Suprapubic skin (tissue), 4 donors: ENCODE data around the gene ZNF407. TPM values are rescaled to one million over a fixed set of nuclear protein-coding genes. Genes with fewer than 3 reads are reported as not detected.
"Not testable (repeated sequence)": the region's sequence is repeated elsewhere in the genome, so short reads cannot be mapped to it uniquely, and the experiment has no call there.

Experiments used
- DNase-seq, 2 donors: peaks; one replicate each; pipeline ENCODE4 v3.0.0-alpha.2; 2019; ENCODE audit warnings: low spot score in 2 of 2
- H3K27ac ChIP-seq: fragments of 200-600 bp; sonication (generic); one replicate; pipeline ENCODE4 v1.5.1; 2019
- H3K27me3 ChIP-seq: fragments of 200-600 bp; sonication (generic); one replicate; pipeline ENCODE4 v1.5.1; 2019
- H3K36me3 ChIP-seq: fragments of 200-600 bp; sonication (generic); one replicate; pipeline ENCODE4 v1.5.1; 2019
- H3K4me1 ChIP-seq: fragments of 200-600 bp; sonication (generic); one replicate; pipeline ENCODE4 v1.5.1; 2019
- H3K4me3 ChIP-seq: fragments of 200-600 bp; sonication (generic); one replicate; pipeline ENCODE4 v1.5.1; 2019; ENCODE audit warnings: mild to moderate bottlenecking
- H3K9me3 ChIP-seq: fragments of 200-600 bp; sonication (generic); one replicate; pipeline ENCODE4 v1.5.1; 2019
- CTCF ChIP-seq, 2 donors: fragments of 200-600 bp in 1 of 2; fragments of 450-650 bp in 1 of 2; sonication (generic) in 1 of 2; IDR thresholded peaks; one replicate each; pipeline ENCODE4 v1.5.1; 2016 to 2019; ENCODE audit warnings: antibody characterized with exemption in 2 of 2, mild to moderate bottlenecking in 1 of 2, moderate library complexity in 1 of 2
- EP300 ChIP-seq: sonication (generic); formaldehyde crosslinking; IDR thresholded peaks from one replicate; pipeline ENCODE4 v1.6.1; 2017; ENCODE audit warnings: antibody characterized with exemption
- POLR2A ChIP-seq, 2 donors: fragments of 450-650 bp; IDR thresholded peaks; one replicate each; pipeline ENCODE4 v1.6.1; 2017; ENCODE audit warnings: antibody characterized with exemption in 2 of 2, mild to moderate bottlenecking in 2 of 2, moderate library complexity in 2 of 2
- POLR2AphosphoS5 ChIP-seq, 3 donors: sonication (generic); formaldehyde crosslinking; IDR thresholded peaks; one replicate each; pipeline ENCODE4 v1.6.1; 2017; ENCODE audit warnings: antibody characterized with exemption in 3 of 3
- WGBS: methylation state at CpG from one replicate; pipeline ENCODE4 v1.1.5; 2018; 5-methylcytosine and 5-hydroxymethylcytosine counted together
- total RNA-seq, 4 donors: library from RNA; depleted of rRNA; stranded (reverse); fragments of >200 nt; gene quantifications; one replicate each; pipeline ENCODE4 v1.1.0, GENCODE V29; 2016

The ZNF407 gene
- total RNA-seq, 4 donors from 2014 or later = 10.7 to 22.1 (median 13.8) TPM

GRCh38 chr18:75083131-75083530 is 485.5 kb downstream of the ZNF407 start:
- no peaks in the 10 kb centered on the region for H3K4me1 ChIP-seq
- no peak for DNase-seq
- TF ChIP-seq POLR2AphosphoS5 (IDR thresholded peaks at IDR 0.05) = no peak
- no peak for TF ChIP-seq POLR2A (IDR thresholded peaks at IDR 0.05)
- no peak for TF ChIP-seq EP300
- TF ChIP-seq CTCF (IDR thresholded peaks at IDR 0.05) = no peak
- H3K27me3 ChIP-seq = no peaks in the 10 kb centered on the region
- no peak overlapping the region for H3K4me3 ChIP-seq
- H3K27ac ChIP-seq = no peak overlapping the region
- 100% methylated on average over 5 of the region's 5 CpGs for whole genome bisulfite sequencing
- H3K9me3 ChIP-seq = peaks cover 3% of the 10 kb centered on the region
- H3K36me3 ChIP-seq = no peaks in the 10 kb centered on the region

GRCh38 chr18:75083761-75084160 is 486.1 kb downstream of the ZNF407 start:
- 88% methylated on average over 9 of the region's 9 CpGs for WGBS
- no peak overlapping the region for H3K27ac ChIP-seq
- no peaks in the 10 kb centered on the region for H3K36me3 ChIP-seq
- DNase-seq = no peak
- H3K4me1 ChIP-seq = no peaks in the 10 kb centered on the region
- H3K4me3 ChIP-seq = no peak overlapping the region
- TF ChIP-seq EP300 (no peak), CTCF (IDR thresholded peaks at IDR 0.05) (no peak), POLR2AphosphoS5 (IDR thresholded peaks at IDR 0.05) (no peak)
- peaks cover 3% of the 10 kb centered on the region for H3K9me3 ChIP-seq
- no peaks in the 10 kb centered on the region for H3K27me3 ChIP-seq

GRCh38 chr18:75085676-75086075 is 488.0 kb downstream of the ZNF407 start:
- H3K9me3 ChIP-seq = not testable (repeated sequence)
- DNase-seq = peak in 1 of 2 donors; percentile 35
- 95% methylated on average over 8 of the region's 8 CpGs for WGBS

GRCh38 chr18:75086494-75087034 is 488.9 kb downstream of the ZNF407 start:
- no peak for DNase-seq
- H3K27ac ChIP-seq = no peak overlapping the region
- no peaks in the 10 kb centered on the region for H3K9me3 ChIP-seq
- H3K4me3 ChIP-seq = no peak overlapping the region
- WGBS = 90% methylated on average over 9 of the region's 9 CpGs
- TF ChIP-seq POLR2A (IDR thresholded peaks at IDR 0.05) (no peak), POLR2AphosphoS5 (IDR thresholded peaks at IDR 0.05) (no peak), CTCF (IDR thresholded peaks at IDR 0.05) (no peak), EP300 (no peak)
- no peaks in the 10 kb centered on the region for H3K4me1 ChIP-seq
- no peaks in the 10 kb centered on the region for H3K27me3 ChIP-seq
- H3K36me3 ChIP-seq = no peaks in the 10 kb centered on the region

More at GRCh38 chr18:75085676-75086075, 488.0 kb downstream of the ZNF407 start:
- H3K36me3 ChIP-seq, H3K4me3 ChIP-seq, H3K4me1 ChIP-seq, H3K27me3 ChIP-seq, H3K27ac ChIP-seq: not testable (repeated sequence)

DNA sequence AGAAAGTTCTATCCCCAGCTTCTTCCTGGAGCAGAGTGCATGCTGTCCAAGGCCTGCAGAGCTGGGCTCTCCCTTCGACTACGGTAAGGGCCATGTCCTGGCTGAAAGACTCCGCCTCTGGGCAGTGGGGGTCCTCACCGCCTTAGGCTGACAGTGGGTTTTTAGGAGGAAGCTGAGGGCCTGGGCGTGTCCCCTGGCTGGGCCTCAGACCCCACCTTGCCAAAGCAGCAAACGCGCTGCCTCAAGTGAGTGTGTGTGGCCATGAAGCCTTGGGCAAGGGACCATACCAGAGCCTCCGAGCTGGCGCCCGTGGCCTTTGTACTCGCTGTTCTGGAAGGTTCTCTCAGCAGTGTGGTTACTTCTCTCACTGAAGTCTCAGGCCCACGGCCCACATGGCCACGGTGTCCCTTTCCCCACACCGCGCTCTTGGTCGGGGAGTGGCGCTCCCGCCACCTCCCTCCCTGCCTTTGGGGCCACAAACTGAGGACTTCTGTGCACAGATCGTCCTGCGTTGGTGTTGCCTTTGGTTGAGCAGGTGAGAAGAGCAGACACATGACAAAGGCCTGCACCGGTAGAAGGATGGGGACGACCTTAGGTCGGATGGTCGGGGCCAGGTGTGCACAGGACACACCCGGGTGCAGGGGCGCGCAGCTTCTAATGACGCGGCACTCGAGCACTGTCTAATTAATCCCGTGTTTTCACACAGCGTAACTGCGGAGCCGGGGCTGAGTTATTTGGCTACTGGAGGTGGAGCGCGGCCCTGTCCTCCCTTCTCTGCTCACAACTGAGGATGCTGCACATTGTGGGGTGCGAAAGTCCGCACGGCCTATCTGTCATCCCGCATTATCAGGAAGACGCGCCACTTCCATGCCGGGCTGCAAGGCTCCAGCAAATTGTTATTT is 489.7 kb downstream of the ZNF407 start:
- H3K4me3 ChIP-seq = no peak overlapping the region
- no peak overlapping the region for H3K27ac ChIP-seq
- no peaks in the 10 kb centered on the region for H3K9me3 ChIP-seq
- no peaks in the 10 kb centered on the region for H3K4me1 ChIP-seq
- H3K36me3 ChIP-seq = no peaks in the 10 kb centered on the region
- 98% methylated on average over 36 of the region's 43 CpGs for WGBS
- H3K27me3 ChIP-seq = no peaks in the 10 kb centered on the region
- TF ChIP-seq EP300 (no peak), CTCF (IDR thresholded peaks at IDR 0.05) (no peak), POLR2A (IDR thresholded peaks at IDR 0.05) (no peak), POLR2AphosphoS5 (IDR thresholded peaks at IDR 0.05) (no peak)
- DNase-seq = peak in 1 of 2 donors; percentile 71
